Measurements from ENCODE around the gene STXBP5.

STXBP5 gene

DNA sequence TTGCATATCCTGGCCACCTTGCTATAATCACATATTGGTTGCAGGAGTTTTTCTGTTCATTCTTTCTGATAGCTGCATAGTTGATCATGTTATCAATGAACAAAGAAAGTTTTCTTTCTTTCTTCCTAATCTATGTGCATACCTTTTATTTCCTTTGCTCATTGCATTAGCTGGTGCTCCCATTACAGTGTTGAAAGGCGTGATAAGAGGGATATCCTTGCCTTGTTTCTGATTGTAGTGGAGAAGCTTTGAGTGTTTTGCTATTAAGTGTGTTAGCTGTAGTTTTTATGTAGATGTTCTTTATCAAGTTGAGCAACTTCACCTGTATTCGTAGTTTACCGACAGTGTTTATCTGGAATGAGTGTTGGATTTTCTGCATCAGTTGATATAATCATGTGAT lies 14.6 kb downstream of the STXBP5 start:
- TF ChIP-seq, protein P1, sequence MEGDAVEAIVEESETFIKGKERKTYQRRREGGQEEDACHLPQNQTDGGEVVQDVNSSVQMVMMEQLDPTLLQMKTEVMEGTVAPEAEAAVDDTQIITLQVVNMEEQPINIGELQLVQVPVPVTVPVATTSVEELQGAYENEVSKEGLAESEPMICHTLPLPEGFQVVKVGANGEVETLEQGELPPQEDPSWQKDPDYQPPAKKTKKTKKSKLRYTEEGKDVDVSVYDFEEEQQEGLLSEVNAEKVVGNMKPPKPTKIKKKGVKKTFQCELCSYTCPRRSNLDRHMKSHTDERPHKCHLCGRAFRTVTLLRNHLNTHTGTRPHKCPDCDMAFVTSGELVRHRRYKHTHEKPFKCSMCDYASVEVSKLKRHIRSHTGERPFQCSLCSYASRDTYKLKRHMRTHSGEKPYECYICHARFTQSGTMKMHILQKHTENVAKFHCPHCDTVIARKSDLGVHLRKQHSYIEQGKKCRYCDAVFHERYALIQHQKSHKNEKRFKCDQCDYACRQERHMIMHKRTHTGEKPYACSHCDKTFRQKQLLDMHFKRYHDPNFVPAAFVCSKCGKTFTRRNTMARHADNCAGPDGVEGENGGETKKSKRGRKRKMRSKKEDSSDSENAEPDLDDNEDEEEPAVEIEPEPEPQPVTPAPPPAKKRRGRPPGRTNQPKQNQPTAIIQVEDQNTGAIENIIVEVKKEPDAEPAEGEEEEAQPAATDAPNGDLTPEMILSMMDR (IDR thresholded peaks at IDR 0.05; ENCODE audit: low read length): no peak
- TF ChIP-seq EZH2 (IDR thresholded peaks at IDR 0.05; ENCODE audit: borderline replicate concordance, low read length): no peak
- H3K27me3 ChIP-seq (ENCODE audit: insufficient read depth, low read length): no peaks in the 10 kb centered on the region
- H3K4me1 ChIP-seq (ENCODE audit: insufficient read depth, low read length, severe bottlenecking): peaks cover 10% of the 10 kb centered on the region
- H3K9me3 ChIP-seq (ENCODE audit: low read length): no peaks in the 10 kb centered on the region
- no peaks in the 10 kb centered on the region for H3K9me2 ChIP-seq (ENCODE audit: low read depth, low read length)
- no peaks in the 10 kb centered on the region for H3K79me2 ChIP-seq (ENCODE audit: insufficient read depth, low read length)
- no peaks in the 10 kb centered on the region for H4K20me1 ChIP-seq (ENCODE audit: insufficient read depth, low read length)
- H3K9ac ChIP-seq (ENCODE audit: low read length): no peak overlapping the region
- no peak overlapping the region for H2AFZ ChIP-seq (ENCODE audit: low read length)
- H3K36me3 ChIP-seq (ENCODE audit: insufficient read depth, low read length): 0 out of 2 replicates have a peak, but pooled peaks cover 6% of the 10 kb centered on the region
- no peaks in the 10 kb centered on the region for H3F3A ChIP-seq (ENCODE audit: insufficient read depth, low read length)
- H3K4me2 ChIP-seq (ENCODE audit: low read length): no peak overlapping the region
- H3K4me3 ChIP-seq (ENCODE audit: low read depth, low read length, poor library complexity, severe bottlenecking): no peak overlapping the region
- no peak overlapping the region for H3K27ac ChIP-seq (ENCODE audit: low read depth, low read length, poor library complexity, severe bottlenecking)

DNA sequence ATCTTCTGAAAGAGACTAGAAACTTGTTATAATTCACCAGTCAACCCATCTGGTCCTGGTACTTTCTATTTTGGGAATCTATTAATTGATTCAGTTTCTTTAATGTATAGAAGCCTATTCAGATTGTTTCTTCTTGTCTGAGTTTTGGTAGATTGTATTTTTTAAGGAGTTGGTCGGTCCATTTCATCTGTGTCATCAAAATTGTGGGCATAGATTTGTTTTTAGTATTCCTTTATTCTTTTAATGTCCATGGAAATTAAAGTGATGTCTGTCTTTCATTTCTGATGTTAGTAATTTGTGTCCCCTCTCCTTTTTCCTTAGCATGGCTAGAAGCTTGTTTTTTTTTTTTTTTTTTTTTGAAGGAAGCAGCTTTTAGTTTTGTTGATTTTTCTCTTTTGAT lies 15.2 kb downstream of the STXBP5 start:
- no peaks in the 10 kb centered on the region for H3K79me2 ChIP-seq (ENCODE audit: insufficient read depth, low read length)

GRCh38 chr6:147220345-147220744 lies 16.1 kb downstream of the STXBP5 start:
- Histone ChIP-seq H3K27me3 (ENCODE audit: insufficient read depth, low read length) (no peaks in the 10 kb centered on the region), H3K4me3 (ENCODE audit: low read depth, low read length, poor library complexity, severe bottlenecking) (no peak overlapping the region), H3K79me2 (ENCODE audit: insufficient read depth, low read length) (no peaks in the 10 kb centered on the region), H2AFZ (ENCODE audit: low read length) (no peak overlapping the region), H3K9me3 (ENCODE audit: low read length) (no peaks in the 10 kb centered on the region), H3K36me3 (ENCODE audit: insufficient read depth, low read length) (0 out of 2 replicates have a peak, but pooled peaks cover 6% of the 10 kb centered on the region), H3F3A (ENCODE audit: insufficient read depth, low read length) (no peaks in the 10 kb centered on the region), H4K20me1 (ENCODE audit: insufficient read depth, low read length) (no peaks in the 10 kb centered on the region), H3K27ac (ENCODE audit: low read depth, low read length, poor library complexity, severe bottlenecking) (no peak overlapping the region), H3K9me2 (ENCODE audit: low read depth, low read length) (no peaks in the 10 kb centered on the region), H3K4me1 (ENCODE audit: insufficient read depth, low read length, severe bottlenecking) (peaks cover 10% of the 10 kb centered on the region), H3K9ac (ENCODE audit: low read length) (no peak overlapping the region), H3K4me2 (ENCODE audit: low read length) (no peak overlapping the region)
- no peak for TF ChIP-seq EZH2 (IDR thresholded peaks at IDR 0.05; ENCODE audit: borderline replicate concordance, low read length)
- TF ChIP-seq, protein P1 (IDR thresholded peaks at IDR 0.05; ENCODE audit: low read length): no peak

More for the DNA sequence above, 15.2 kb downstream of the STXBP5 start:
- no peak overlapping the region for H3K27ac ChIP-seq (ENCODE audit: low read depth, low read length, poor library complexity, severe bottlenecking)
- H3K4me2 ChIP-seq (ENCODE audit: low read length): no peak overlapping the region
- H3K9ac ChIP-seq (ENCODE audit: low read length): no peak overlapping the region
- H3K27me3 ChIP-seq (ENCODE audit: insufficient read depth, low read length): no peaks in the 10 kb centered on the region
- 0 out of 2 replicates have a peak, but pooled peaks cover 6% of the 10 kb centered on the region for H3K36me3 ChIP-seq (ENCODE audit: insufficient read depth, low read length)
- H3K9me2 ChIP-seq (ENCODE audit: low read depth, low read length): no peaks in the 10 kb centered on the region
- H3K4me3 ChIP-seq (ENCODE audit: low read depth, low read length, poor library complexity, severe bottlenecking): no peak overlapping the region
- no peaks in the 10 kb centered on the region for H4K20me1 ChIP-seq (ENCODE audit: insufficient read depth, low read length)
- H2AFZ ChIP-seq (ENCODE audit: low read length): no peak overlapping the region
- no peaks in the 10 kb centered on the region for H3F3A ChIP-seq (ENCODE audit: insufficient read depth, low read length)
- H3K9me3 ChIP-seq (ENCODE audit: low read length): no peaks in the 10 kb centered on the region
- H3K4me1 ChIP-seq (ENCODE audit: insufficient read depth, low read length, severe bottlenecking): peaks cover 10% of the 10 kb centered on the region
- no peak for TF ChIP-seq EZH2 (IDR thresholded peaks at IDR 0.05; ENCODE audit: borderline replicate concordance, low read length)
- TF ChIP-seq, protein P1 (IDR thresholded peaks at IDR 0.05; ENCODE audit: low read length): no peak
